B cell (primary cell): ENCODE data around the gene DACH1.

ENCODE experiments used
- CTCF ChIP-seq: fragments of 200-600 bp; IDR thresholded peaks from one replicate; pipeline ENCODE4 v1.8.0; 2022; ENCODE audit warnings: antibody characterized with exemption, mild to moderate bottlenecking
- EZH2 ChIP-seq: IDR thresholded peaks from 2 replicates; pipeline ENCODE4 v1.6.1; 2012; ENCODE audit warnings: borderline replicate concordance, low read depth, mild to moderate bottlenecking, moderate library complexity, low read length; ENCODE audit not compliant: insufficient read depth, poor library complexity, severe bottlenecking

GRCh38 chr13:71587193-71587592 lies 279.8 kb downstream of the DACH1 start:
- TF ChIP-seq EZH2, result no peak
- TF ChIP-seq CTCF, result no peak
